WTC11 (cell line): Measurements from ENCODE around the gene KIR2DL3.

Source experiments
- ETV6 ChIP-seq: sonication (generic); formaldehyde crosslinking; IDR thresholded peaks from 2 replicates; pipeline ENCODE4 v1.8.1; 2022; ENCODE audit warnings: mild to moderate bottlenecking, missing genetic modification reagents
- FOXJ3 ChIP-seq: sonication (generic); formaldehyde crosslinking; IDR thresholded peaks from 2 replicates; pipeline ENCODE4 v1.9.0; 2021; ENCODE audit warnings: missing genetic modification reagents, mild to moderate bottlenecking, borderline replicate concordance
- ZNF138 ChIP-seq: sonication (generic); formaldehyde crosslinking; conservative IDR thresholded peaks from 2 replicates; pipeline ENCODE4 v1.8.1; 2022; ENCODE audit warnings: mild to moderate bottlenecking, moderate library complexity, missing genetic modification reagents
- TF ChIP-seq, protein P1 (sequence below): sonication (generic); formaldehyde crosslinking; IDR thresholded peaks from 2 replicates; pipeline ENCODE4 v1.8.0; 2023; ENCODE audit warnings: missing genetic modification reagents, mild to moderate bottlenecking, borderline replicate concordance
- TF ChIP-seq, protein P2 (sequence below): sonication (generic); formaldehyde crosslinking; IDR thresholded peaks from 2 replicates; pipeline ENCODE4 v1.8.1; 2022; ENCODE audit warnings: low read depth, mild to moderate bottlenecking, moderate library complexity, missing genetic modification reagents, borderline replicate concordance
- TF ChIP-seq, protein P3 (sequence below): fragments of 200-600 bp; IDR thresholded peaks from 2 replicates; pipeline ENCODE4 v1.8.0; 2022; ENCODE audit warnings: antibody characterized with exemption
- TF ChIP-seq, protein P4 (sequence below): sonication (generic); formaldehyde crosslinking; IDR thresholded peaks from 2 replicates; pipeline ENCODE4 v1.8.0; 2023; ENCODE audit warnings: mild to moderate bottlenecking, missing genetic modification reagents
- TF ChIP-seq, protein P5 (sequence below): sonication (generic); formaldehyde crosslinking; IDR thresholded peaks from 2 replicates; pipeline ENCODE4 v1.8.1; 2022; ENCODE audit warnings: low read depth, missing genetic modification reagents, borderline replicate concordance
- TF ChIP-seq, protein P6 (sequence below): sonication (generic); formaldehyde crosslinking; IDR thresholded peaks from 2 replicates; pipeline ENCODE4 v1.8.0; 2022; ENCODE audit warnings: mild to moderate bottlenecking, missing genetic modification reagents
- TF ChIP-seq, protein P7 (sequence below): sonication (generic); formaldehyde crosslinking; conservative IDR thresholded peaks from 2 replicates; pipeline ENCODE4 v1.8.1; 2022; ENCODE audit warnings: mild to moderate bottlenecking, missing genetic modification reagents

DNA sequence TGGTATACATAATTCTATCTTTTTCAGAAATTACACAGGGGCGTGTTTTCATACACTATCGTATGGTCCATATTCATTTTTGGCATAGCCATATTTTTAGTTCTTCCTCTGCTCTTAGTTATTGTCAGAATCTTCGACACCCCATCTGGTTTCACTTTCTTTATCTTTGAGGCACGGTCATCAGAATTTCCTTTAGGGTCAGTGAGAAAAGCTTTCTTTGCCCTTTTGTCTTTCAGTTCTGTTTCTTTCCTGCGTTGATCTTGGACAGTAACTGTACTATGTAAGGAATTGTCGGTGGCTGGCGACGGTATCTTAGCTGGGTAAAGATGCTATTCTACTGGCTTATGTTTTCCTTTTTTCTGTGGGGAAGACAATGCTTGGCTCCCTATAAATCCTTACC, 54.5 kb downstream of the KIR2DL3 start:
- TF ChIP-seq ZNF138: no peak
- TF ChIP-seq, protein P1, sequence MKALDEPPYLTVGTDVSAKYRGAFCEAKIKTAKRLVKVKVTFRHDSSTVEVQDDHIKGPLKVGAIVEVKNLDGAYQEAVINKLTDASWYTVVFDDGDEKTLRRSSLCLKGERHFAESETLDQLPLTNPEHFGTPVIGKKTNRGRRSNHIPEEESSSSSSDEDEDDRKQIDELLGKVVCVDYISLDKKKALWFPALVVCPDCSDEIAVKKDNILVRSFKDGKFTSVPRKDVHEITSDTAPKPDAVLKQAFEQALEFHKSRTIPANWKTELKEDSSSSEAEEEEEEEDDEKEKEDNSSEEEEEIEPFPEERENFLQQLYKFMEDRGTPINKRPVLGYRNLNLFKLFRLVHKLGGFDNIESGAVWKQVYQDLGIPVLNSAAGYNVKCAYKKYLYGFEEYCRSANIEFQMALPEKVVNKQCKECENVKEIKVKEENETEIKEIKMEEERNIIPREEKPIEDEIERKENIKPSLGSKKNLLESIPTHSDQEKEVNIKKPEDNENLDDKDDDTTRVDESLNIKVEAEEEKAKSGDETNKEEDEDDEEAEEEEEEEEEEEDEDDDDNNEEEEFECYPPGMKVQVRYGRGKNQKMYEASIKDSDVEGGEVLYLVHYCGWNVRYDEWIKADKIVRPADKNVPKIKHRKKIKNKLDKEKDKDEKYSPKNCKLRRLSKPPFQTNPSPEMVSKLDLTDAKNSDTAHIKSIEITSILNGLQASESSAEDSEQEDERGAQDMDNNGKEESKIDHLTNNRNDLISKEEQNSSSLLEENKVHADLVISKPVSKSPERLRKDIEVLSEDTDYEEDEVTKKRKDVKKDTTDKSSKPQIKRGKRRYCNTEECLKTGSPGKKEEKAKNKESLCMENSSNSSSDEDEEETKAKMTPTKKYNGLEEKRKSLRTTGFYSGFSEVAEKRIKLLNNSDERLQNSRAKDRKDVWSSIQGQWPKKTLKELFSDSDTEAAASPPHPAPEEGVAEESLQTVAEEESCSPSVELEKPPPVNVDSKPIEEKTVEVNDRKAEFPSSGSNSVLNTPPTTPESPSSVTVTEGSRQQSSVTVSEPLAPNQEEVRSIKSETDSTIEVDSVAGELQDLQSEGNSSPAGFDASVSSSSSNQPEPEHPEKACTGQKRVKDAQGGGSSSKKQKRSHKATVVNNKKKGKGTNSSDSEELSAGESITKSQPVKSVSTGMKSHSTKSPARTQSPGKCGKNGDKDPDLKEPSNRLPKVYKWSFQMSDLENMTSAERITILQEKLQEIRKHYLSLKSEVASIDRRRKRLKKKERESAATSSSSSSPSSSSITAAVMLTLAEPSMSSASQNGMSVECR: no peak
- TF ChIP-seq, protein P2, sequence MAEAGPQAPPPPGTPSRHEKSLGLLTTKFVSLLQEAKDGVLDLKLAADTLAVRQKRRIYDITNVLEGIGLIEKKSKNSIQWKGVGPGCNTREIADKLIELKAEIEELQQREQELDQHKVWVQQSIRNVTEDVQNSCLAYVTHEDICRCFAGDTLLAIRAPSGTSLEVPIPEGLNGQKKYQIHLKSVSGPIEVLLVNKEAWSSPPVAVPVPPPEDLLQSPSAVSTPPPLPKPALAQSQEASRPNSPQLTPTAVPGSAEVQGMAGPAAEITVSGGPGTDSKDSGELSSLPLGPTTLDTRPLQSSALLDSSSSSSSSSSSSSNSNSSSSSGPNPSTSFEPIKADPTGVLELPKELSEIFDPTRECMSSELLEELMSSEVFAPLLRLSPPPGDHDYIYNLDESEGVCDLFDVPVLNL: no peak
- TF ChIP-seq, protein P3, sequence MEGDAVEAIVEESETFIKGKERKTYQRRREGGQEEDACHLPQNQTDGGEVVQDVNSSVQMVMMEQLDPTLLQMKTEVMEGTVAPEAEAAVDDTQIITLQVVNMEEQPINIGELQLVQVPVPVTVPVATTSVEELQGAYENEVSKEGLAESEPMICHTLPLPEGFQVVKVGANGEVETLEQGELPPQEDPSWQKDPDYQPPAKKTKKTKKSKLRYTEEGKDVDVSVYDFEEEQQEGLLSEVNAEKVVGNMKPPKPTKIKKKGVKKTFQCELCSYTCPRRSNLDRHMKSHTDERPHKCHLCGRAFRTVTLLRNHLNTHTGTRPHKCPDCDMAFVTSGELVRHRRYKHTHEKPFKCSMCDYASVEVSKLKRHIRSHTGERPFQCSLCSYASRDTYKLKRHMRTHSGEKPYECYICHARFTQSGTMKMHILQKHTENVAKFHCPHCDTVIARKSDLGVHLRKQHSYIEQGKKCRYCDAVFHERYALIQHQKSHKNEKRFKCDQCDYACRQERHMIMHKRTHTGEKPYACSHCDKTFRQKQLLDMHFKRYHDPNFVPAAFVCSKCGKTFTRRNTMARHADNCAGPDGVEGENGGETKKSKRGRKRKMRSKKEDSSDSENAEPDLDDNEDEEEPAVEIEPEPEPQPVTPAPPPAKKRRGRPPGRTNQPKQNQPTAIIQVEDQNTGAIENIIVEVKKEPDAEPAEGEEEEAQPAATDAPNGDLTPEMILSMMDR: no peak
- TF ChIP-seq, protein P4, sequence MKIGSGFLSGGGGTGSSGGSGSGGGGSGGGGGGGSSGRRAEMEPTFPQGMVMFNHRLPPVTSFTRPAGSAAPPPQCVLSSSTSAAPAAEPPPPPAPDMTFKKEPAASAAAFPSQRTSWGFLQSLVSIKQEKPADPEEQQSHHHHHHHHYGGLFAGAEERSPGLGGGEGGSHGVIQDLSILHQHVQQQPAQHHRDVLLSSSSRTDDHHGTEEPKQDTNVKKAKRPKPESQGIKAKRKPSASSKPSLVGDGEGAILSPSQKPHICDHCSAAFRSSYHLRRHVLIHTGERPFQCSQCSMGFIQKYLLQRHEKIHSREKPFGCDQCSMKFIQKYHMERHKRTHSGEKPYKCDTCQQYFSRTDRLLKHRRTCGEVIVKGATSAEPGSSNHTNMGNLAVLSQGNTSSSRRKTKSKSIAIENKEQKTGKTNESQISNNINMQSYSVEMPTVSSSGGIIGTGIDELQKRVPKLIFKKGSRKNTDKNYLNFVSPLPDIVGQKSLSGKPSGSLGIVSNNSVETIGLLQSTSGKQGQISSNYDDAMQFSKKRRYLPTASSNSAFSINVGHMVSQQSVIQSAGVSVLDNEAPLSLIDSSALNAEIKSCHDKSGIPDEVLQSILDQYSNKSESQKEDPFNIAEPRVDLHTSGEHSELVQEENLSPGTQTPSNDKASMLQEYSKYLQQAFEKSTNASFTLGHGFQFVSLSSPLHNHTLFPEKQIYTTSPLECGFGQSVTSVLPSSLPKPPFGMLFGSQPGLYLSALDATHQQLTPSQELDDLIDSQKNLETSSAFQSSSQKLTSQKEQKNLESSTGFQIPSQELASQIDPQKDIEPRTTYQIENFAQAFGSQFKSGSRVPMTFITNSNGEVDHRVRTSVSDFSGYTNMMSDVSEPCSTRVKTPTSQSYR: no peak
- no peak for TF ChIP-seq FOXJ3 (CRISPR knock-in tag)
- TF ChIP-seq, protein P5, sequence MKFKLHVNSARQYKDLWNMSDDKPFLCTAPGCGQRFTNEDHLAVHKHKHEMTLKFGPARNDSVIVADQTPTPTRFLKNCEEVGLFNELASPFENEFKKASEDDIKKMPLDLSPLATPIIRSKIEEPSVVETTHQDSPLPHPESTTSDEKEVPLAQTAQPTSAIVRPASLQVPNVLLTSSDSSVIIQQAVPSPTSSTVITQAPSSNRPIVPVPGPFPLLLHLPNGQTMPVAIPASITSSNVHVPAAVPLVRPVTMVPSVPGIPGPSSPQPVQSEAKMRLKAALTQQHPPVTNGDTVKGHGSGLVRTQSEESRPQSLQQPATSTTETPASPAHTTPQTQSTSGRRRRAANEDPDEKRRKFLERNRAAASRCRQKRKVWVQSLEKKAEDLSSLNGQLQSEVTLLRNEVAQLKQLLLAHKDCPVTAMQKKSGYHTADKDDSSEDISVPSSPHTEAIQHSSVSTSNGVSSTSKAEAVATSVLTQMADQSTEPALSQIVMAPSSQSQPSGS (CRISPR knock-in tag): no peak
- TF ChIP-seq, protein P6, sequence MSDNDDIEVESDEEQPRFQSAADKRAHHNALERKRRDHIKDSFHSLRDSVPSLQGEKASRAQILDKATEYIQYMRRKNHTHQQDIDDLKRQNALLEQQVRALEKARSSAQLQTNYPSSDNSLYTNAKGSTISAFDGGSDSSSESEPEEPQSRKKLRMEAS (CRISPR knock-in tag): no peak
- no peak for TF ChIP-seq ETV6 (CRISPR knock-in tag)
- TF ChIP-seq, protein P7, sequence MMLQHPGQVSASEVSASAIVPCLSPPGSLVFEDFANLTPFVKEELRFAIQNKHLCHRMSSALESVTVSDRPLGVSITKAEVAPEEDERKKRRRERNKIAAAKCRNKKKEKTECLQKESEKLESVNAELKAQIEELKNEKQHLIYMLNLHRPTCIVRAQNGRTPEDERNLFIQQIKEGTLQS (CRISPR knock-in tag): no peak
